GM19468 (cell line): Measurements from ENCODE around the gene DAD1.
"Not testable (repeated sequence)": the region's sequence is repeated elsewhere in the genome, so short reads cannot be mapped to it uniquely, and the experiment has no call there.

Experiments used
- ATAC-seq: cut with Tn5 transposase; IDR thresholded peaks from one replicate; pipeline ENCODE4 v1.9.1; 2021; ENCODE audit warnings: mild to moderate bottlenecking, moderate library complexity, moderate number of reproducible peaks; ENCODE audit not compliant: unreplicated experiment; ENCODE audit errors: extremely low read depth

The DAD1 gene

GRCh38 chr14:22589096-22589839, at the start of gene DAD1:
DAD1 (minus strand) TSS chr14:22589224; CDS start chr14:22589157, 67 bp downstream.
- ATAC-seq, result peak; percentile 74

DNA sequence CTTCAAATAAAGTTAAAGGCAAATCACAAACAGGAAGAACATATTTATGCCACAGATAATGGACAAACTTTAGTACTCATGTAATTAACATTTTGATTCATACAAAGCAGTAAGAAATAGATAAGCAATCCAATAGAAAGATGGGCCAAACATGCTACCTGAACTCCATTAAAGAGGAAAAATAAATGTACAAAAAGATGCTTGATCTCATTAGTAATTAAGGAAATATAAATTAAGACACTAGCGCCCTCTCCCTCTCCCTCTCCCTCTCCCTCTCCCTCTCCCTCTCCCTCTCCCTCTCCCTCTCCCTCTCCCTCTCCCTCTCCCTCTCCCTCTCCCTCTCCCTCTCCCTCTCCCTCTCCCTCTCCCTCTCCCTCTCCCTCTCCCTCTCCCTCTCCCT, 47.0 kb upstream of the DAD1 start:
- not testable (repeated sequence) for ATAC-seq

DNA sequence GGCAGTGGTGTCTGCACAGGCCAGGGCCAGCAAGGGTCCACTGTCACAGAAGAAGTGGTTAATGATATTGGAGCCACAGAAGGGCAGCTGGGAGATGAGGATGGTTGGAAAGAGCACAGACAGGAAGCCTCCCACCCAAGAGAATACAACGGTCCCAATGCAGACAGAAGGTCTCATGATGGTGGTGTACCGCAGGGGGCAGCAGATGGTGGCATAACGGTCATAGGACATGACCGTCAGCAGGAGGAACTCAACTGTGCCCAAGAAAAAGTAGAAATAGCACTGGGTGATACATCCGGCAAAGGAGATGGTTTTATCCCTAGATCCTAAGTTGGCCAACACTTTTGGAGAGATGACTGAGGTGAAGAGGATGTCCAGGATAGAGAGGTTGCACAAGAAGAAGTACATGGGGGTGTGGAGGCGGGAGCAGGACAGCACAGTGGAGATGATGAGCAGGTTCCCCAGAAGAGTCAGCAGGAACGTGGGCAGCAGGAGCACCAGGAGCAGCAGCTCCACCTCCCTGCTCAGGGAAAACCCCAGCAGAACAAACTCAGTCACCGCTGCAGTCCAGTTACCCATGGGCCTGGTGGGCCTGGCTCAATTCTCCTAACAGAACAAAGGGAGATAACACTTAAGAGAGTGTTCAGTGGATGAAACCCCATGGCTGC, 45.3 kb upstream of the DAD1 start:
- ATAC-seq, result no peak

GRCh38 chr14:22630486-22630885, 41.5 kb upstream of the DAD1 start:
- ATAC-seq, result no peak

GRCh38 chr14:22630066-22630465, 41.0 kb upstream of the DAD1 start:
- no peak for ATAC-seq

GRCh38 chr14:22629361-22629760, 40.3 kb upstream of the DAD1 start:
- no peak for ATAC-seq

- ATAC-seq, result no peak
Observed at GRCh38 chr14:22627506-22628263, 38.7 kb upstream of the DAD1 start.

- ATAC-seq, result no peak
Observed at GRCh38 chr14:22626590-22626989, 37.6 kb upstream of the DAD1 start.

- ATAC-seq, result no peak
Observed at GRCh38 chr14:22623047-22623446, 34.0 kb upstream of the DAD1 start.

DNA sequence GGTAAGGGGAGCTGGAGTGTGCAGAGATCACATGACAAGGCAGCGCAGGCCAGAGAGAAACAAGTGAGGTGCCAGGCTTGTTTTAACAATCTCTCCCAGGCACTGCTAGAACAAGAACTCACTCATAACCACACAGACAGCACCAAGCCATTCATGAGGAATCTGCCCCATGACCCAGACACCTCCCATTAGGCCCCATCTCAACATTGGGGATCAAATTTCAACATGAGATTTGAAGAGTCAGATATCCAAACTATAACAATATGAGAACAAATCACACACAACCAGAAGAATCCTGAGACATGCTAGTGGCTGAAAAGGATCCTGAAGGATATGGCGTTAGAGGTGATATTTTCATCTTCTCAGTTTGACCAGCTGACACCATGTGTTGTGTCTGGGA, 33.2 kb upstream of the DAD1 start:
- ATAC-seq, result no peak

- not testable (repeated sequence) for ATAC-seq
Observed at GRCh38 chr14:22615765-22616164, 26.7 kb upstream of the DAD1 start.

DNA sequence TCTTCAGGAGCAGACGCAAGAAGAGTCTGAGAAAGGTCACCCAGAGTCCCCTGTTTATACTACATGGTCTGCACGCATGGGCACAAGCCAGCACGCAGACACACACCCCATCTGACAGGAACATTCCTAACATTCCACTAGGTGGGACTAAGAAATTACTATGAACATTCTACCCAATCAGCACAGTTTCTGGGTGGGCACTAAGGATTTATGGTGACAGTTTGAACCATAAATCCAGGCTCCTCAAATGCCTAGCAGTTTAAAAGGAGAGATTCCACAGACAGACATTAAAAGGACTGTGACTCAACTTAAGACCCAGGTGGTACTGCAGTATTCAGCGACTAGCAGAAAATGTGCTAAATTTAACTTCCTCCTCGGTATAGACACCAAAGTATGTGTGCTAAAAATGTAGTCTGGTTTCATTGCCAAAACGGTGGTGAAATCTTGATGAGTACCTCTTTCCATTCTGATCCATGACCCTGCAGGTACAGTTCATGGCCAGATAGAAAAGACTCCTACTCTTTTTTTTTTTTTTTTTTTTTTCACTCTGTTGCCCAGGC, 25.3 kb upstream of the DAD1 start:
- ATAC-seq, result no peak

- no peak for ATAC-seq
Observed at GRCh38 chr14:22613736-22614239, 24.8 kb upstream of the DAD1 start.

DNA sequence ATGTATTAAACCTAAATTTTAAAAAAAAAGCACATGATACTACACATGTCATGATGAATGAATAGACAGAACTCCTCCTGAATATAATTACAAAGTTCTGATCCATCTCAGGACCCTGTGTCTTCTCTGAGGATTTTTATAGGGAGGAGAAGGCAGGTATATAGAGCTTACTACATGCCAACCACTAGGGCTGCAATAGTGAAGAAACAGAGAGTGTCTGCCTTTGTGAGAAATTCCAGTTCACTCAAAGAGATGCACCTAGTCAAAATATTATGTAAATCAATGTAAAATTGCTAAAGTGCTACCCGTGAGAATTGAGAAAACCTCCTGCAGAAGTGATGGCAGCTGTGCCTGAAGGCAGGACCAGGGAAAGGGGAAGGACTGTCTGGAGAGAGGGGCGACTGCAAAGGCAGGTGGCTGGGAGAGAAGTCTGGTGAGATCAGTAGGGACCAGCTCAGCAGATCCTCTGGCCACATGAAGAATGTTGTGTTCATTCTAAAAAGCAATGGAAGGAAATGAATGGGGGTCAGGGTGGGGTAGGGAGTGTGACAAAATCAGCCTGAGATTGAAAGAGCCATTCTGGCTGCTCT, 24.2 kb upstream of the DAD1 start:
- no peak for ATAC-seq

GRCh38 chr14:22610931-22611330, 21.9 kb upstream of the DAD1 start:
- ATAC-seq, result no peak

DNA sequence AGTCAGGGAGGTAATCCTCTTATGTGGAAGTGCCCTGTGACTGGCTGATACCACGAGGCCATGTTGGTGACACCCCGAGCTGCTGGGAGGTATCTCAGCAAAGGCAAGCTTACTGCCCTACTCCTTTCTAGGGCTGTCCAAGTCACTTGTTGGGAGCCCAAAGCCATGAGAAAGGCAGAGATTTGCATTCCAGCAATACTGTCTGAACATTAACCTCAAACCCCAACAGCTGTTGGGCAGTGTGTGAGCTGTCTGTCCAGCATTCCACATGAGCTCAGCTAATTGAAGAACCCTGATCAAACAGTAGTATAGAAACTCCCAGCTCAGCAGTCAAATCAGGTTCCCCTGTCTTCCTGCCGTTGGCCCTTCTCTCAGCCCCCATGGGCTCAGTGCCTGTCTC, 18.3 kb upstream of the DAD1 start:
- no peak for ATAC-seq

GRCh38 chr14:22606380-22606779, 17.4 kb upstream of the DAD1 start:
- no peak for ATAC-seq

DNA sequence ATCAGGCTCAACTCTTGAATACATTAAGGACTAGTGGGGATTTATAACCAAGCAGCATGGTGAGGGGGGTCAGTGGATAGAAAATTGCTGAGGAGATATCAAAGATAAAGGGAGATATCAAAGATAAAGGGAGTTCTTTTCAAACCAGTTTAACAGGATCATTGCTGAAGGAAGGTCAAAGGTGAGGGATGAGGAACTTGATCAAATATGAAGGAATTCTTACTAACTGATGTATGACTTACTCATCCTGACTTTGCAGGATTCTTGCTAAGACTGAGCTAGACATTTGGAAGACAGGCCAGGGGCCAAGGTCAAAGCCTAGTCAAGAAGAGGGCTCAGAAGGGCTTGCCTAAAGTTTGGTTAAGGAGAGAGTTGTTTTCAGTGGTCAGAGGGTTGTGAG, 13.8 kb upstream of the DAD1 start:
- ATAC-seq, result no peak

- ATAC-seq, result no peak
Observed at GRCh38 chr14:22601996-22602395, 13.0 kb upstream of the DAD1 start.

- no peak for ATAC-seq
Observed at GRCh38 chr14:22601456-22601855, 12.4 kb upstream of the DAD1 start.
